ENCODE measurements around the gene GLYATL3.

- TF ChIP-seq CTCF (optimal IDR thresholded peaks at IDR 0.05 in 1 of 3, IDR thresholded peaks at IDR 0.05 in 1 of 3, conservative IDR thresholded peaks at IDR 0.05 in 1 of 3; ENCODE audit: extremely low read depth in 1 of 3, insufficient read depth in 2 of 3, low read length in 3 of 3), result no peak
- TF ChIP-seq EZH2 (IDR thresholded peaks at IDR 0.05; ENCODE audit: low read length), result no peak
Measured at GRCh38 chr6:49504666-49505065, 4.9 kb downstream of the GLYATL3 start.

Data from keratinocyte (primary cell).